GM12878 (cell line): ENCODE measurements around the gene ALDH1L1. TPM values are rescaled to one million over a fixed set of nuclear protein-coding genes. Genes with fewer than 3 reads are reported as not detected.

Experiments
- ATAC-seq: fragments of 200-7000 bp; cut with Tn5 transposase; 3 replicates; pipeline ENCODE4 v1.9.1; 2020; ENCODE audit warnings: mild to moderate bottlenecking, moderate library complexity
- BruUV-seq: library from RNA; stranded (reverse); fragments of 400-500 nt; replicated peaks from 2 replicates; lab custom pipeline; 2021; lab: Mats Ljungman, UMichigan
- CTCF ChIA-PET: fragments of 300-600 bp; sonication (Branson Sonifier 250); formaldehyde crosslinking; extraction: SDS; loops from one replicate; lab custom pipeline; 2021; ENCODE audit warnings: inconsistent platforms; lab: Yijun Ruan, JAX
- POLR2A ChIA-PET: fragments of 350-600 bp; formaldehyde crosslinking; extraction: SDS; loops from one replicate; lab custom pipeline; 2021; ENCODE audit warnings: inconsistent platforms; lab: Charles Lee
- RAD21 ChIA-PET: fragments of 300-600 bp; sonication (Branson Sonifier 250); formaldehyde crosslinking; loops from one replicate; lab custom pipeline; 2023; ENCODE audit warnings: antibody characterized with exemption; ENCODE audit not compliant: unreplicated experiment; lab: Charles Lee
- SMC1A ChIA-PET: fragments of 300-600 bp; sonication (Branson Sonifier 250); formaldehyde crosslinking; loops from one replicate; lab custom pipeline; 2023; ENCODE audit not compliant: unreplicated experiment, uncharacterized antibody; lab: Charles Lee
- DNase-seq: peaks from one replicate; pipeline ENCODE4 v3.0.0-alpha.2; 2011; ENCODE audit warnings: low read depth, low spot score
- FAIRE-seq: peaks from 3 replicates; lab custom pipeline; 2011; peaks lifted over from hg19 to GRCh38; lab: Jason Lieb, UNC
- H2AFZ ChIP-seq: 2 replicates; pipeline ENCODE4 v1.6.0; 2011; ENCODE audit warnings: low read depth, low read length, control low read depth; ENCODE audit not compliant: control insufficient read depth
- H3K27ac ChIP-seq: 2 replicates; pipeline ENCODE4 v1.5.1; 2011; ENCODE audit warnings: control low read depth; ENCODE audit not compliant: control insufficient read depth, insufficient read depth
- H3K27me3 ChIP-seq, 2 experiments: replicated peaks in 1 of 2; 2 replicates each; pipeline versions ENCODE4 v1.6.0 to v1.6.1; 2011; ENCODE audit warnings: low read length in 1 of 2; ENCODE audit not compliant: control insufficient read depth in 2 of 2, insufficient read depth in 2 of 2
- H3K36me3 ChIP-seq, 2 experiments: 2 replicates each; pipeline ENCODE4 v1.5.1; 2011; ENCODE audit warnings: low read length in 1 of 2; ENCODE audit not compliant: control insufficient read depth in 2 of 2, insufficient read depth in 2 of 2
- H3K4me1 ChIP-seq: 2 replicates; pipeline ENCODE4 v1.6.1; 2011; ENCODE audit warnings: mild to moderate bottlenecking, low read length, moderate library complexity, mixed read lengths; ENCODE audit not compliant: control insufficient read depth, insufficient read depth
- H3K4me2 ChIP-seq: 2 replicates; pipeline ENCODE4 v1.6.0; 2011; ENCODE audit warnings: control low read depth; ENCODE audit not compliant: control insufficient read depth, insufficient read depth
- H3K4me3 ChIP-seq: fragments of 200-600 bp; sonication (generic); 2 replicates; pipeline ENCODE4 v1.5.1; 2016
- H3K79me2 ChIP-seq: 2 replicates; pipeline ENCODE4 v1.6.0; 2011; ENCODE audit warnings: low read length; ENCODE audit not compliant: control insufficient read depth, insufficient read depth
- H3K9ac ChIP-seq: 2 replicates; pipeline ENCODE4 v1.8.0; 2011; ENCODE audit warnings: low read length, control low read depth, mixed read lengths; ENCODE audit not compliant: control insufficient read depth, insufficient read depth
- H3K9me3 ChIP-seq: replicated peaks from 3 replicates; pipeline ENCODE4 v1.5.1; 2011; ENCODE audit warnings: mild to moderate bottlenecking, low read length; ENCODE audit not compliant: control insufficient read depth, insufficient read depth
- H4K20me1 ChIP-seq: 2 replicates; pipeline ENCODE4 v1.6.0; 2011; ENCODE audit not compliant: control insufficient read depth, insufficient read depth
- CHD2 ChIP-seq: IDR thresholded peaks from 2 replicates; pipeline ENCODE4 v1.6.1; 2011; ENCODE audit warnings: low read depth, low read length, improper control_type of control experiment, borderline replicate concordance
- CUX1 ChIP-seq: IDR thresholded peaks from 2 replicates; pipeline ENCODE4 v1.6.1; 2012; ENCODE audit warnings: improper control_type of control experiment, low read depth, low read length; ENCODE audit not compliant: insufficient replicate concordance
- FOXM1 ChIP-seq: IDR thresholded peaks from 2 replicates; pipeline ENCODE4 v1.6.1; 2012; ENCODE audit warnings: low read depth, mild to moderate bottlenecking, inconsistent platforms, low read length, moderate library complexity
- GABPA ChIP-seq: IDR thresholded peaks from 2 replicates; pipeline ENCODE4 v1.6.1; 2014; ENCODE audit warnings: antibody characterized with exemption, low read depth, mild to moderate bottlenecking, inconsistent platforms
- IRF4 ChIP-seq: IDR thresholded peaks from 2 replicates; pipeline ENCODE4 v1.6.1; 2011; ENCODE audit warnings: low read depth, low read length
- JUNB ChIP-seq: IDR thresholded peaks from 2 replicates; pipeline ENCODE4 v1.6.1; 2016; ENCODE audit warnings: antibody characterized with exemption, mild to moderate bottlenecking
- KAT2A ChIP-seq: conservative IDR thresholded peaks from 2 replicates; pipeline ENCODE4 v1.6.1; 2011; ENCODE audit warnings: low read depth, low read length; ENCODE audit not compliant: control insufficient read depth
- MTA2 ChIP-seq: fragments of 450-650 bp; IDR thresholded peaks from 2 replicates; pipeline ENCODE4 v1.6.1; 2016; ENCODE audit warnings: low read depth, mild to moderate bottlenecking, moderate library complexity
- NFYA ChIP-seq: IDR thresholded peaks from 2 replicates; pipeline ENCODE4 v1.6.1; 2011; ENCODE audit warnings: low read depth, mild to moderate bottlenecking, low read length, improper control_type of control experiment, borderline replicate concordance
- TCF7 ChIP-seq: IDR thresholded peaks from 2 replicates; pipeline ENCODE4 v1.6.1; 2014; ENCODE audit warnings: antibody characterized with exemption, borderline replicate concordance
- WGBS: methylation state at CpG from one replicate; pipeline ENCODE4 v1.1.6; 2016; ENCODE audit warnings: low lambda C conversion rate; ENCODE audit not compliant: insufficient replicate concordance, insufficient coverage; ENCODE audit errors: missing lambda C conversion rate; 5-methylcytosine and 5-hydroxymethylcytosine counted together
- in situ Hi-C: fragments of 300-500 bp; cut with MboI; formaldehyde crosslinking; loops from 9 replicates; pipeline ENCODE4 v1.14.3; 2018; ENCODE audit warnings: mixed read lengths
- intact Hi-C: fragments of 100-400 bp; cut with micrococcal nuclease; formaldehyde crosslinking; loops from one replicate; pipeline ENCODE4 v1.14.2; 2022; ENCODE audit not compliant: unreplicated experiment
- polyA plus RNA-seq, 11 experiments: library from polyadenylated mRNA; depleted of rRNA in 4 of 11; unstranded in 6 of 11; stranded (reverse) in 5 of 11; fragments of >200 nt; fragmentation: Nextera tagmentation in 4 of 11; fragmentation: Illumina TruSeq in 1 of 11; extraction: Ambion mirVana in 4 of 11; extraction: Trizol in 1 of 11; gene quantifications; 1 replicate in 1 of 11; 2 replicates in 10 of 11; pipeline versions ENCODE4 v1.2.1 to v1.2.3, GENCODE V29; 2011 to 2016; ENCODE audit warnings: inconsistent platforms in 2 of 11, missing spikeins in 2 of 11, low read depth in 1 of 11
- total RNA-seq, 4 experiments: library from RNA; depleted of rRNA in 3 of 4; stranded (reverse); fragments of >200 nt in 3 of 4; fragmentation: Illumina TruSeq in 1 of 4; extraction: Trizol in 1 of 4; gene quantifications; 2 replicates each; pipeline versions ENCODE4 v1.2.1 to v1.2.3, GENCODE V29; 2013 to 2021
- TF ChIP-seq, protein P1 (sequence below): IDR thresholded peaks from 2 replicates; pipeline ENCODE4 v1.6.1; 2012; ENCODE audit warnings: low read depth, low read length, improper control_type of control experiment
- TF ChIP-seq, protein P2 (sequence below): fragments of 450-650 bp; formaldehyde crosslinking; IDR thresholded peaks from 2 replicates; pipeline ENCODE4 v1.4.0; 2020; ENCODE audit warnings: mild to moderate bottlenecking, moderate library complexity
- TF ChIP-seq, protein P3 (sequence below): fragments of 450-650 bp; IDR thresholded peaks from 2 replicates; pipeline ENCODE4 v1.6.1; 2017; ENCODE audit warnings: borderline replicate concordance

ALDH1L1 gene
- total and polyA plus RNA-seq, 10 of the 15 experiments (the other 5 are each of a cell fraction or from before 2014, with no cell fraction given), result 0.04 to 18.2 (median 0.45) TPM

- H3K4me1 ChIP-seq, result no peaks in the 10 kb centered on the region
- H3K27ac ChIP-seq, result no peak overlapping the region
- H2AFZ ChIP-seq, result no peak overlapping the region
- CTCF ChIA-PET, result no interaction called here
- no TSS peak for BruUV-seq
- H3K79me2 ChIP-seq, result no peaks in the 10 kb centered on the region
- in situ Hi-C loops, result no loop called here
- RAD21 ChIA-PET, result no interaction called here
- no peak for DNase-seq
- no peak overlapping the region for H3K4me3 ChIP-seq
- SMC1A ChIA-PET, result no interaction called here
- H3K9ac ChIP-seq, result no peak overlapping the region
- ATAC-seq, result no peak
- FAIRE-seq, result no peak
- no peaks in the 10 kb centered on the region for H3K36me3 ChIP-seq
- no peaks in the 10 kb centered on the region for H3K9me3 ChIP-seq
- H3K27me3 ChIP-seq, result no peaks in the 10 kb centered on the region
- H4K20me1 ChIP-seq, result no peaks in the 10 kb centered on the region
- no peak overlapping the region for H3K4me2 ChIP-seq
- intact Hi-C loops, result no loop called here
- POLR2A ChIA-PET, result no interaction called here
- WGBS, result 48% methylated on average over 17 of the region's 17 CpGs
- TF ChIP-seq GABPA, result no peak
- no peak for TF ChIP-seq JUNB
- TF ChIP-seq KAT2A, result no peak
- TF ChIP-seq NFYA, result no peak
- no peak for TF ChIP-seq CHD2
- no peak for TF ChIP-seq FOXM1
- no peak for TF ChIP-seq TCF7
- TF ChIP-seq IRF4, result no peak
- no peak for TF ChIP-seq CUX1
- no peak for TF ChIP-seq MTA2
- TF ChIP-seq, protein P1, sequence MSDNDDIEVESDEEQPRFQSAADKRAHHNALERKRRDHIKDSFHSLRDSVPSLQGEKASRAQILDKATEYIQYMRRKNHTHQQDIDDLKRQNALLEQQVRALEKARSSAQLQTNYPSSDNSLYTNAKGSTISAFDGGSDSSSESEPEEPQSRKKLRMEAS, result no peak
- TF ChIP-seq, protein P2, sequence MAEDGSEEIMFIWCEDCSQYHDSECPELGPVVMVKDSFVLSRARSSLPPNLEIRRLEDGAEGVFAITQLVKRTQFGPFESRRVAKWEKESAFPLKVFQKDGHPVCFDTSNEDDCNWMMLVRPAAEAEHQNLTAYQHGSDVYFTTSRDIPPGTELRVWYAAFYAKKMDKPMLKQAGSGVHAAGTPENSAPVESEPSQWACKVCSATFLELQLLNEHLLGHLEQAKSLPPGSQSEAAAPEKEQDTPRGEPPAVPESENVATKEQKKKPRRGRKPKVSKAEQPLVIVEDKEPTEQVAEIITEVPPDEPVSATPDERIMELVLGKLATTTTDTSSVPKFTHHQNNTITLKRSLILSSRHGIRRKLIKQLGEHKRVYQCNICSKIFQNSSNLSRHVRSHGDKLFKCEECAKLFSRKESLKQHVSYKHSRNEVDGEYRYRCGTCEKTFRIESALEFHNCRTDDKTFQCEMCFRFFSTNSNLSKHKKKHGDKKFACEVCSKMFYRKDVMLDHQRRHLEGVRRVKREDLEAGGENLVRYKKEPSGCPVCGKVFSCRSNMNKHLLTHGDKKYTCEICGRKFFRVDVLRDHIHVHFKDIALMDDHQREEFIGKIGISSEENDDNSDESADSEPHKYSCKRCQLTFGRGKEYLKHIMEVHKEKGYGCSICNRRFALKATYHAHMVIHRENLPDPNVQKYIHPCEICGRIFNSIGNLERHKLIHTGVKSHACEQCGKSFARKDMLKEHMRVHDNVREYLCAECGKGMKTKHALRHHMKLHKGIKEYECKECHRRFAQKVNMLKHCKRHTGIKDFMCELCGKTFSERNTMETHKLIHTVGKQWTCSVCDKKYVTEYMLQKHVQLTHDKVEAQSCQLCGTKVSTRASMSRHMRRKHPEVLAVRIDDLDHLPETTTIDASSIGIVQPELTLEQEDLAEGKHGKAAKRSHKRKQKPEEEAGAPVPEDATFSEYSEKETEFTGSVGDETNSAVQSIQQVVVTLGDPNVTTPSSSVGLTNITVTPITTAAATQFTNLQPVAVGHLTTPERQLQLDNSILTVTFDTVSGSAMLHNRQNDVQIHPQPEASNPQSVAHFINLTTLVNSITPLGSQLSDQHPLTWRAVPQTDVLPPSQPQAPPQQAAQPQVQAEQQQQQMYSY (CRISPR knock-in tag), result no peak
- TF ChIP-seq, protein P3, sequence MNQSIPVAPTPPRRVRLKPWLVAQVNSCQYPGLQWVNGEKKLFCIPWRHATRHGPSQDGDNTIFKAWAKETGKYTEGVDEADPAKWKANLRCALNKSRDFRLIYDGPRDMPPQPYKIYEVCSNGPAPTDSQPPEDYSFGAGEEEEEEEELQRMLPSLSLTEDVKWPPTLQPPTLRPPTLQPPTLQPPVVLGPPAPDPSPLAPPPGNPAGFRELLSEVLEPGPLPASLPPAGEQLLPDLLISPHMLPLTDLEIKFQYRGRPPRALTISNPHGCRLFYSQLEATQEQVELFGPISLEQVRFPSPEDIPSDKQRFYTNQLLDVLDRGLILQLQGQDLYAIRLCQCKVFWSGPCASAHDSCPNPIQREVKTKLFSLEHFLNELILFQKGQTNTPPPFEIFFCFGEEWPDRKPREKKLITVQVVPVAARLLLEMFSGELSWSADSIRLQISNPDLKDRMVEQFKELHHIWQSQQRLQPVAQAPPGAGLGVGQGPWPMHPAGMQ, result no peak
These were observed 73.0 kb downstream of the ALDH1L1 start for GRCh38 chr3:126107203-126107939.
